ENCODE measurements around the gene PDILT.

GRCh38 chr16:20349615-20350014, 54.9 kb downstream of the PDILT start:
- TF ChIP-seq, protein P1, sequence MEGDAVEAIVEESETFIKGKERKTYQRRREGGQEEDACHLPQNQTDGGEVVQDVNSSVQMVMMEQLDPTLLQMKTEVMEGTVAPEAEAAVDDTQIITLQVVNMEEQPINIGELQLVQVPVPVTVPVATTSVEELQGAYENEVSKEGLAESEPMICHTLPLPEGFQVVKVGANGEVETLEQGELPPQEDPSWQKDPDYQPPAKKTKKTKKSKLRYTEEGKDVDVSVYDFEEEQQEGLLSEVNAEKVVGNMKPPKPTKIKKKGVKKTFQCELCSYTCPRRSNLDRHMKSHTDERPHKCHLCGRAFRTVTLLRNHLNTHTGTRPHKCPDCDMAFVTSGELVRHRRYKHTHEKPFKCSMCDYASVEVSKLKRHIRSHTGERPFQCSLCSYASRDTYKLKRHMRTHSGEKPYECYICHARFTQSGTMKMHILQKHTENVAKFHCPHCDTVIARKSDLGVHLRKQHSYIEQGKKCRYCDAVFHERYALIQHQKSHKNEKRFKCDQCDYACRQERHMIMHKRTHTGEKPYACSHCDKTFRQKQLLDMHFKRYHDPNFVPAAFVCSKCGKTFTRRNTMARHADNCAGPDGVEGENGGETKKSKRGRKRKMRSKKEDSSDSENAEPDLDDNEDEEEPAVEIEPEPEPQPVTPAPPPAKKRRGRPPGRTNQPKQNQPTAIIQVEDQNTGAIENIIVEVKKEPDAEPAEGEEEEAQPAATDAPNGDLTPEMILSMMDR (IDR thresholded peaks at IDR 0.05), result no peak
- no peak for TF ChIP-seq POLR2A (IDR thresholded peaks at IDR 0.05)
